OCI-LY1 (cell line): ENCODE results near the gene SPATA31D4.

Experiments used
- EZH2 ChIP-seq: fragments of 200-600 bp; sonication (generic), shearing (Covaris generic); IDR thresholded peaks from 2 replicates; pipeline ENCODE4 v1.8.0; 2017; ENCODE audit warnings: borderline replicate concordance, mixed run types, mild to moderate bottlenecking, antibody characterized with exemption, low read length, moderate library complexity, mixed read lengths
- TF ChIP-seq, protein P1 (sequence below): fragments of 200-600 bp; sonication (generic), shearing (Covaris generic); IDR thresholded peaks from 2 replicates; pipeline ENCODE4 v1.5.1; 2017; ENCODE audit warnings: mild to moderate bottlenecking, antibody characterized with exemption, low read length, moderate library complexity, mixed read lengths

DNA sequence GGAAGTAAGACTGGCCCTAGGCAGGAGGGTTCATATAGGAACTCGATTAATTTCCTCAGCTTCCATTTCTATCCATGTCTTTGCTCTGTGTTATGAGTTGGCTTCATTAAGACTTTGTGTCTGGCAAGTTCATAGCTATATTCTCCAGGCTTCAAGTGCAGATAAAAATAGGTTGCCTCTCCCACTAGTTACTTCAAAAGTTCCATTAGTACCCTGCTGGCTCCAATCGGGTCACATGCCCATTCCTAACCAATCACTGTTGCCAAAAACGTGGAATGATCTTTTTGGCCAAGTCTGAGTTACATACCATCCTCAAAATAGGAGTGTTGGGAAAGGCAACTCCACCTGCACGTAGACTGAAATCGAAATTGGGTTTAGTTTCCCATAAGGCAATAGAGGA lies 46.5 kb downstream of the SPATA31D4 start:
- TF ChIP-seq, protein P1, sequence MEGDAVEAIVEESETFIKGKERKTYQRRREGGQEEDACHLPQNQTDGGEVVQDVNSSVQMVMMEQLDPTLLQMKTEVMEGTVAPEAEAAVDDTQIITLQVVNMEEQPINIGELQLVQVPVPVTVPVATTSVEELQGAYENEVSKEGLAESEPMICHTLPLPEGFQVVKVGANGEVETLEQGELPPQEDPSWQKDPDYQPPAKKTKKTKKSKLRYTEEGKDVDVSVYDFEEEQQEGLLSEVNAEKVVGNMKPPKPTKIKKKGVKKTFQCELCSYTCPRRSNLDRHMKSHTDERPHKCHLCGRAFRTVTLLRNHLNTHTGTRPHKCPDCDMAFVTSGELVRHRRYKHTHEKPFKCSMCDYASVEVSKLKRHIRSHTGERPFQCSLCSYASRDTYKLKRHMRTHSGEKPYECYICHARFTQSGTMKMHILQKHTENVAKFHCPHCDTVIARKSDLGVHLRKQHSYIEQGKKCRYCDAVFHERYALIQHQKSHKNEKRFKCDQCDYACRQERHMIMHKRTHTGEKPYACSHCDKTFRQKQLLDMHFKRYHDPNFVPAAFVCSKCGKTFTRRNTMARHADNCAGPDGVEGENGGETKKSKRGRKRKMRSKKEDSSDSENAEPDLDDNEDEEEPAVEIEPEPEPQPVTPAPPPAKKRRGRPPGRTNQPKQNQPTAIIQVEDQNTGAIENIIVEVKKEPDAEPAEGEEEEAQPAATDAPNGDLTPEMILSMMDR: no peak
- TF ChIP-seq EZH2: no peak
